ENCODE results near the gene IRX4.

DNA sequence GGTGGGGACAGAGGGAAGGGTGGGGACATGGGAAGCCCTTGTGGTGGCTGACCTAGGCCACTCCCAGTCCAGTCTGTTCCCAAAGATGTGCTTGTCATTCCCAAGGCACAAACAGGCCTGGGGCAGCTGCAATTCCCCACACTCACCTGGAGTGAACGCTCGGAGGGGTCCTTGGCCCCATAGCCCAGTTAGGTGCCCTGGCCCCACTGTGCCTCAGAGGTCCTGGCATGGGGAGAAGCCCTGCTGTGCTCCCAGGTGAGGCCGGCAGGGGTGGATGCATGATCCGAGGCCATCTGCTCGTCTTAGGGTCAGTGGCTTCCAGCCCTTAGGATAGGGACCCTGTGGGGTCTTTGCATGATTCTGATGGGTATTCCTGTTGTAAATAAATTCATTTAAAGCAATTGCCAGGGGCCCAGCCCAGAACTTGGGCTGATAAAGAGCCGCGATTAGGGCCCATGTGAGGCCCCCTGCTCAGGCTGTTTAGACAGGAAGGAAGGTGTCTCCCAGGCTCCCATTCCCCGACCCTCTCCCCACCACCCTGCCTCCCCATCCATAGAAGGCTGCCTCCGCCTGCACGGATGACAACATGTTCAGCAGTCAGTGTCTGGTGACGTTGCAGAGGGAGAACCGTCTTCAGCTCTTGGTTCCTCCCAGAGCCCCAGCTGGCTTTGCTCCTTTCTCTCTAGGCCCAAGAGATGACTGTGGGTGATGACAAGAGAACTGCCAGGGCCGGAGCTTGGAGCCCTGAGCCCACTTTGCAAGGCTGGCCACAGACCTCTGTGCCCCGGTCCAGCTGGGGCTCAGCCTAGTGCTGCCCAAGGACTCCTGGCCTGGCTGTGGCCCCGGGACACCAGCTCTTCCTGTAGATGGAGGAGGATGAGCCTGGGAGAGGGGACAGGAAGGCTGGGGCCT lies 28.4 kb upstream of the IRX4 start:
- TF ChIP-seq, protein P1, sequence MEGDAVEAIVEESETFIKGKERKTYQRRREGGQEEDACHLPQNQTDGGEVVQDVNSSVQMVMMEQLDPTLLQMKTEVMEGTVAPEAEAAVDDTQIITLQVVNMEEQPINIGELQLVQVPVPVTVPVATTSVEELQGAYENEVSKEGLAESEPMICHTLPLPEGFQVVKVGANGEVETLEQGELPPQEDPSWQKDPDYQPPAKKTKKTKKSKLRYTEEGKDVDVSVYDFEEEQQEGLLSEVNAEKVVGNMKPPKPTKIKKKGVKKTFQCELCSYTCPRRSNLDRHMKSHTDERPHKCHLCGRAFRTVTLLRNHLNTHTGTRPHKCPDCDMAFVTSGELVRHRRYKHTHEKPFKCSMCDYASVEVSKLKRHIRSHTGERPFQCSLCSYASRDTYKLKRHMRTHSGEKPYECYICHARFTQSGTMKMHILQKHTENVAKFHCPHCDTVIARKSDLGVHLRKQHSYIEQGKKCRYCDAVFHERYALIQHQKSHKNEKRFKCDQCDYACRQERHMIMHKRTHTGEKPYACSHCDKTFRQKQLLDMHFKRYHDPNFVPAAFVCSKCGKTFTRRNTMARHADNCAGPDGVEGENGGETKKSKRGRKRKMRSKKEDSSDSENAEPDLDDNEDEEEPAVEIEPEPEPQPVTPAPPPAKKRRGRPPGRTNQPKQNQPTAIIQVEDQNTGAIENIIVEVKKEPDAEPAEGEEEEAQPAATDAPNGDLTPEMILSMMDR (conservative IDR thresholded peaks at IDR 0.05; ENCODE audit: low read depth in 2 of 2): no peak
- TF ChIP-seq EZH2phosphoT487 (IDR thresholded peaks at IDR 0.05; ENCODE audit: unreplicated experiment): no peak
- no peak for TF ChIP-seq POLR2AphosphoS5 (IDR thresholded peaks at IDR 0.05; ENCODE audit: low read depth)
- TF ChIP-seq, protein P2, sequence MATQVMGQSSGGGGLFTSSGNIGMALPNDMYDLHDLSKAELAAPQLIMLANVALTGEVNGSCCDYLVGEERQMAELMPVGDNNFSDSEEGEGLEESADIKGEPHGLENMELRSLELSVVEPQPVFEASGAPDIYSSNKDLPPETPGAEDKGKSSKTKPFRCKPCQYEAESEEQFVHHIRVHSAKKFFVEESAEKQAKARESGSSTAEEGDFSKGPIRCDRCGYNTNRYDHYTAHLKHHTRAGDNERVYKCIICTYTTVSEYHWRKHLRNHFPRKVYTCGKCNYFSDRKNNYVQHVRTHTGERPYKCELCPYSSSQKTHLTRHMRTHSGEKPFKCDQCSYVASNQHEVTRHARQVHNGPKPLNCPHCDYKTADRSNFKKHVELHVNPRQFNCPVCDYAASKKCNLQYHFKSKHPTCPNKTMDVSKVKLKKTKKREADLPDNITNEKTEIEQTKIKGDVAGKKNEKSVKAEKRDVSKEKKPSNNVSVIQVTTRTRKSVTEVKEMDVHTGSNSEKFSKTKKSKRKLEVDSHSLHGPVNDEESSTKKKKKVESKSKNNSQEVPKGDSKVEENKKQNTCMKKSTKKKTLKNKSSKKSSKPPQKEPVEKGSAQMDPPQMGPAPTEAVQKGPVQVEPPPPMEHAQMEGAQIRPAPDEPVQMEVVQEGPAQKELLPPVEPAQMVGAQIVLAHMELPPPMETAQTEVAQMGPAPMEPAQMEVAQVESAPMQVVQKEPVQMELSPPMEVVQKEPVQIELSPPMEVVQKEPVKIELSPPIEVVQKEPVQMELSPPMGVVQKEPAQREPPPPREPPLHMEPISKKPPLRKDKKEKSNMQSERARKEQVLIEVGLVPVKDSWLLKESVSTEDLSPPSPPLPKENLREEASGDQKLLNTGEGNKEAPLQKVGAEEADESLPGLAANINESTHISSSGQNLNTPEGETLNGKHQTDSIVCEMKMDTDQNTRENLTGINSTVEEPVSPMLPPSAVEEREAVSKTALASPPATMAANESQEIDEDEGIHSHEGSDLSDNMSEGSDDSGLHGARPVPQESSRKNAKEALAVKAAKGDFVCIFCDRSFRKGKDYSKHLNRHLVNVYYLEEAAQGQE (IDR thresholded peaks at IDR 0.05; ENCODE audit: unreplicated experiment): no peak
- no peak for TF ChIP-seq CREB1 (CRISPR knock-in tag; IDR thresholded peaks at IDR 0.05; ENCODE audit: low read depth)

Data from GM23338 (cell line).